ENCODE results near the gene DAZ4.
A peak's percentile ranks its signal among the peaks of the same experiment; 100 is the strongest.
"Not testable (repeated sequence)": the region's sequence is repeated elsewhere in the genome, so short reads cannot be mapped to it uniquely, and the experiment has no call there.

Gene DAZ4

DNA sequence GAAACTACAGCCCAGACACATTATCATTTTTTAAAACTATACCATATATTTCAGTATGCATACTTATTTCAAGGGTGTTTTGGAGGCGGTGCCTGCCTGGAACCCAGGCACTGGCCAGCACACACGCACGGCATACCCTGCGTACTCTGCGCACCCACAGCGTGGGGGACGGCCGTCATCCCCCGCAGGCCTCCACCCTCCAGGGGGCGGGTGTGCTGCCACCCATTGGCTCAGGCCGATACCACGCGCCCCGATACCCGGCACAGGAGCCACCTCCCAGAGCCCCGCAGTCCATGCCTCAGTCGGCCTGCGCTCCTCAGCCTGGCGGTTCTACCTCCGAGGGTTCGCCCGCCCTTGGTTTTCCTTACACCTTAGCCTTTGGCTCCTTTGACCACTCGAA lies at the start of gene DAZ4:
DAZ4 (plus strand) TSS at position 301 of the 400 bp plus-strand sequence. CDS start 208 bp downstream, outside the sequence.
- DNase-seq, result peak; percentile 2

GRCh38 chrY:24813293-24813692 lies 20.4 kb upstream of the DAZ4 start, which contains the start of gene DAZ3:
DAZ3 (minus strand) TSS chrY:24813393; CDS start chrY:24813185, 208 bp downstream.
- not testable (repeated sequence) for DNase-seq

GRCh38 chrY:24821836-24822235 lies 11.9 kb upstream of the DAZ4 start:
- DNase-seq, result not testable (repeated sequence)

DNA sequence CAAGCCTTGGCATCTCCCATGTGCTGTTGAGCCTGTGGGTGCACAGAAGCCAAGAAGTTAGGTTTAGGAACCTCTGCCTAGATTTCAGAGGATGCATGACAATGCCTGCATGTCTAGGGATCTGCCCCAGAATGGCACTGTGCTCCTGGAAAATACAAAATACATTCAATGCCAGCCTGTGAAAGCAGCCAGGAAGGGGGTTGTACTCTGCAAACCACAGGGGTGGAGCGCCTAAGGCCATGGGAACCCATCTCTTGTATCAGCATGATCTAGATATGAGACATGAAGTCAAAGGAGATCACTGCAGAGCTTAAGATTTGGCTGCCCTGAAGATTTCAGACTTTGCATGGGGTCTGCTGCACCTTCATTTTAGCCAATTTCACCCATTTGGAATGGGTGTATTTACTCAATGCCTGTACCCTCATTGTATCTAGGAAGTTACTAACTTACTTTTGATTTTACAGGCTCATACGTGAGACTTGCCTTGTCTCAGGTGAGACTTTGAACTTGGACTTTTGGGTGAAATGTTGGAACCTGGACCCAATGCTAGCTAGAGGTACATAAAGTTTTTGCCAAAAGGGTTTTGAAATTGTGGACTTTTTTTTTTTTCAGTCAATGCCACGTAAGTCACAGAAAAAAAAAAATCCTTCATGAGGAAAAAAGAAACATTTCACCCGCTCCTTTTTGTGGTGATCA lies 9.4 kb upstream of the DAZ4 start:
- not testable (repeated sequence) for DNase-seq

DNA sequence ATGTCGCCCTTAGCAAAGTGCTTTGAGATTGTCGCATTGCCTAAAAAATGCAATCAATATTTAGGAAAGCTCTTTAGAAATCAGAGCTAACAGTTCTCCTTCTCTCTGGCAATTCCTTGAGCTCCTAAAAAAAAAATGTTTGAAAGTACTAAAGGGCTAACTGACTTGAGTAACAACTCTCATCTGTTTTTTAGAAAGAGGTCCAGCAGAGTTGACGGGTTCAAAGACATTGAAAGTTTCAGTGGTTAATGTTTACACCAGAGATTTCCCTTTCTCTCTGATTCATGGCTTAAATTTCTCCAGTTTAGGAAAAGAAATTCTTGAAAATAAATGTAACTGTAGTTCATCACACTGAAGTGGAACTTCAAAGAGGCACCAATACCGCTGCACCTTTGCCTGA lies 8.7 kb upstream of the DAZ4 start:
- not testable (repeated sequence) for DNase-seq
